ENCODE data around the gene SLBP.

Gene SLBP

GRCh38 chr4:1670279-1670678 lies 41.8 kb downstream of the SLBP start:
- DNase-seq, result no peak

- DNase-seq, result no peak
Observed at GRCh38 chr4:1669850-1670249, 42.3 kb downstream of the SLBP start.

GRCh38 chr4:1669270-1669669 lies 42.8 kb downstream of the SLBP start:
- no peak for DNase-seq

- no peak for DNase-seq
Observed at GRCh38 chr4:1668488-1668840, 43.7 kb downstream of the SLBP start.

GRCh38 chr4:1667273-1667672 lies 44.8 kb downstream of the SLBP start:
- no peak for DNase-seq

DNA sequence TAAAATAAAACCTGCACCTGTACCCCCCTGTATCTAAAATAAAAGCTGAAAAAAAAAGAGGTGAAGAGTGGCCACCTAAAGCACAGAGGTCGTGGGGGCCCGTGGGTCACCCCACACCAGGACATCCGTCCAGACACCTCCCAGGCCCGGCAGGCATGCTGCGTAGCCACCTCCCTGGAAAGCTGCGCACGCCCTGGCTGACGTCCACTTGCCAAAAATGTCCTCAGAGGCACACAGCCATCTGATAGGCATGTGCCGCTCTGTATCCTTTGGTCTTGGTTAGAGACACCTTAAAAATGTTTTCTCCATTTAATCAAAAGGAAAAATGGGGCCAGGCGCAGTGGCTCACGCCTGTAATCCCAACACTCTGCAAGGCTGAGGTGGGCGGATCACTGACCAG lies 45.7 kb downstream of the SLBP start:
- DNase-seq, result no peak

- DNase-seq, result no peak
Observed at GRCh38 chr4:1664141-1664540, 48.0 kb downstream of the SLBP start.

GRCh38 chr4:1663549-1663948 lies 48.6 kb downstream of the SLBP start:
- DNase-seq, result no peak

DNA sequence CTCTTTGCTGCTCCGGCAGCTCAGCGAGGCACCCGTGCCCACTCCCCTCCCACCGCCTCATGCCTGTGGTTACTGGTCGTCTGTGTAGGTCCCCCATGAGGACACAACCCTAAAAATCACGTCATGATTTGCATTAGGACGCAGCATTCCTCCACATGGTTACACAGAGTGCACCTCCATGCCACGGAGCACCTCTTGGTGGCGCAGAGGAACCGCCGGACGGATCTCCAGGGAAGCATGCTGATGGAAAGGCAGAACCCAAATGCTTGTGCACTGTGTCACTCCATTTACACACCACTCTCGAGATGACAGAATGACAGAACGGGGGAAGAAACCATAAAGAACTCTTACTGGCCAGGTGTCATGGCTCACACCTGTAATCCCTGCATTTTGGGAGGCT lies 50.4 kb downstream of the SLBP start:
- no peak for DNase-seq

DNA sequence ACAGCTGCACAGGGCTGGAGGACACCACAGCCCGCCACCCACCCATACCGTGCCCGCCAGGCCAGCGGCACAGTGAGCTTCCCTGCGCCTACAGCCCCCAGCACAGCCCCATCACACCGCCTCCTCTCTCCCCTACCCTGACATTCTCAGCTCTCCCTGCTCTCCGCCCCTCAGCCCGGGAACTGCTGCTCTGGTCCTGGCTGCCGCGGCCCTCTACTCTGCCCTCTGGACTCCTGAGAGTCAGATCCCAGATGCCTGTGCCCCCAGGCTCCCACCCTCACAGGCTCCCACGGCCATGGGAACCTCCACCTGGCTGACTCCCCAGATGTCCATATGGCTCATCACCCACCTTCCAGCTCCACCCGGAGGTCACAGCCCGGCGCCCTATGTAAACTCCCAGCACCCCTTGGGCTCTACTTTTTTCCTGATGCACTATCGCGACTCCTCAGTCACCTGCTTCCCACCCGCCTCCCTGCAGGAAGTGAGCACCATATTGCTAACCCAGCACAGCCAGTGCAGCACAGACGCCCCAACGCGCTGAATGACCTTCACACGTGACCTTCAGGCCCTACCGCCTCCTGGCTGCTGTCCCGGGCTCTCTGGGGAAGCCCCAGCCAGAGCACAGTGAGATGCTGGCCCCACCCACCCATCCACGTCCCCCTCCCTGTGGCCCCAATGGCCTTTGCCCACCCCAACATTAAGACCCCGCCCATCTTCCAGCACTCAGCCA lies 51.0 kb downstream of the SLBP start:
- no peak for DNase-seq

- DNase-seq, result no peak
Observed at GRCh38 chr4:1659104-1660043, 52.7 kb downstream of the SLBP start.

DNA sequence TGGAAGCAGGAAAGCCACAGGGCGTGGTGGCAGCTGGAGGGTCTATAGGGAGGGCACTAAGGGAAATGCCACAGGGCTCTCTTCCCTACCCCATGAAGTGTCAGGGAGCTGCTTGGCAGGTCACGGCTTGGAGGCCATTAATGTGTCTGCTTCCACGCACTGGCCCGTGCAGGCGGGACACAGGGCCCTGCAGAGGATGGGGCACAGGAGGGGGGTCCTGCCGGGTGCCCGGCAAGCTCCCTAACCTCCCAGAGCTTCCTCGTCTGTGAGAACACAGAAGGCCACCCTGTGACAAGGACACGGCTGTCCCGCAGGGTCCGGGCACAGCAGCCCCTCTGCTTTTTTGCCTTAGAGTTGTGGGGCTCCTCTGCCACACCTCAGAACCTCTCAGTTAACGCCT lies 53.5 kb downstream of the SLBP start:
- no peak for DNase-seq

GRCh38 chr4:1658146-1658545 lies 54.0 kb downstream of the SLBP start:
- no peak for DNase-seq

DNA sequence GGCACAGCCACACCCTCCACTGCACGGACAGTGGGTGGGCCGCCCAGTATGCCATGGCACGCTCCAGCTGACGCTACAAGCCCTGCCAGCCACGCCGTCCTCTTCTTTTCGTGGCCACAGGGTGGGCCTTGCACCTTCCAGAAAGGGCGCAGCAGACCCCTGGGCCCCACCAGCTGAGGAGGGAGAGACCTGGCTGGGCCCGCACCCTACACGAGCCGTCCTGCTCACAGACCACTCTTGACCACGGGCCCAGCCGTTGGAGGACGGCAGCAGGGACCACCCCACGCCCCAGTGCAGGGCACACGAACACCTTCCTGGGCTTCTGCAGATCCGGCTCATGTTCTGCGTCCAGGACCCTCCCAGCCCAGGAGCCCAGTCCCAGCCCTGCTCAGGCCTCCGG lies 55.1 kb downstream of the SLBP start:
- DNase-seq, result no peak

- no peak for DNase-seq
Observed at GRCh38 chr4:1656132-1656531, 56.0 kb downstream of the SLBP start.

GRCh38 chr4:1655676-1656075 lies 56.4 kb downstream of the SLBP start:
- no peak for DNase-seq

DNA sequence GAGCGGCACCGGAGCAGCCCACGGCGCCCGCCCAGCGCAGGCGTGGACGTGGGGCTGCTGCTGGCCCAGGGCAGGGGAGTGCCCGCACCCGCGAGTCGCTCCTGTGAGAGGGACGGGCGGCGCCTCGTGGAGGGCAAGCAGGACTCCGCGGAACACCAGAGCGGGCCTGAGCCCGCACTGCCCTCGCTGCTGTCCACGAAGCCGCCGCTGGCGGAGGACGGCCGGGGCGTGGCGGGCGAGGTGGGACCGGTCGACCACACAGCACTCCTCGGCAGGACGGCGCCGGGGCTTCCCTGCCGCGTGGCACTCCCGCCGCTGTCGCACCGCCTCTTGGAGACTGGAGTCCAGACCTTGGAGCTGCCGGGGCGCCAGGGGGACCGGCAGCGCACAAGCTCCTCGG lies 57.0 kb downstream of the SLBP start:
- no peak for DNase-seq

DNA sequence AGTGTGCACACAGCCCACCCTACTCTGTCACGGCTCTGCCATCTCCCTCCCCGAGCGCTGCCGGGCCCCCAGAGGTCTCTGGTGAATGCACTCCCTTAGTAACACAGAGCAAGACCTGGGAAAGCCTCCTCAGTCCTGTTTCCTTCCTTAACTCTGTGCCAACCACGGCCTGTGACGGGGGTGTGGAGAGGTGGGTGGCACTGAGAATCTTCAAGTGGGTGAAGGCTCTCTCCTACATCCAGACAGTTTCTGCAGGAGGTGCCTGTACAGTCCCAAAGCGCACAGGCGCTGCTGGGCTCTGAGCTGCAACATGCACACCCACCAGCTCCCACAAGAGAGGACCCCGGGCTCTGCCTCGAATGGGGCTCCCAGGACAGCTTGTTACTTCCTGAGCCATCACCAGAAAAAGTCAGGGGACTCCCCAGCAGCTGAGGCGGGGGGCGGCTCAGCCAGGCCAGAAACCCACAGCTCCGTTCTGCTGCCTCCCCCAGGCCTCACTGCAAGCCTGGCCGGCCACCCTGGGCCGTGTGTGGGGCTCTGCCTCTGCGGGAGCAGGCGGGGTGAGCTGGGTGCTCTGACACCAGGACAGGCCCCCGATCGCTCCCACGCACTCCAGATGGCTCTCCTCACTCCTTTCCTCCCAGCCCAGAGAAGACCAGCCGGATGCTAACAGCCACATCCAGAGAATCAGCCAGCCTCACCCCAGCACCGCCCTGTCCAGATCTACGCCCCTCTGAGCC lies 57.7 kb downstream of the SLBP start:
- DNase-seq, result no peak

- DNase-seq, result no peak
Observed at GRCh38 chr4:1653776-1654175, 58.3 kb downstream of the SLBP start.

GRCh38 chr4:1652088-1652487 lies 60.0 kb downstream of the SLBP start:
- DNase-seq, result no peak

DNA sequence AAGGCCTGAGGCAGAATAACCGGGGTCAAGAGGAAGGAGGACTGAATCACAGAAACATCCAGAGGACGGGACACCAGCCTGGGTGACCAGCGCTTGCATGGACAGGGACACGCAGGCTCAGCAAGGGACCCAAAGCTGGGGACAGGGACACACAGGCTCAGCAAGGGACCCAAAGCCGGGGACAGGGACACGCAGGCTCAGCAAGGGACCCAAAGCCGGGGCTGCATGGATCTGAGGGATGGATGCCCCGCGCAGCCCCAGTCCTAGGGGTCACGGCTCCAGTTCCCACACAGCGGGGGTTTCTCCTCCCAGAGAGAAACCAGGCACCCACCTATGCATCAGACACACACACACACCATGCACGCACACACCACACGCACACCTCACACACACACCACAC lies 60.5 kb downstream of the SLBP start:
- DNase-seq, result no peak

- DNase-seq, result no peak
Observed at GRCh38 chr4:1648962-1649361, 63.2 kb downstream of the SLBP start.

GRCh38 chr4:1647432-1647831 lies 64.7 kb downstream of the SLBP start:
- no peak for DNase-seq

DNA sequence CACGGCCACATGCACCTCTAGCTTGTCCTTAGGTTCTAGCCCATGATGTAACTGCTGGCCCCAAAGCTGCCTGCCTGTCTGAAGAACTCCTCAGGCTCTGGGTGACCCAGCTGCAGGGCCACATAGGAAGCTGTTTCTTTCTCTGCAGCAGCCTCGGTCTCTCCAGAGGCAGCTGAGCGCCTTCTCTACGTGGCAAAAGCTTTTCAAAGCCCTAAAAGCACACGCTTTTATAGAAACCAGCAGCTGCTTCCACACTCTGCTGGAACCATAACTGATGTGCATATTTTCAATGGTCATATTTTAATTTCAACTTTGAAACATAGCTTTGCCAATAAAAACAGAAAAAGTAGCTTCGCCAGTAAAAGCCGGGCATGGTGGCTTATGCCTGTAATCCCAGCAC lies 65.4 kb downstream of the SLBP start:
- DNase-seq, result no peak

Measured in EL (cell line).